ENCODE measurements around the gene EHMT1. TPM values are rescaled to one million over a fixed set of nuclear protein-coding genes. Genes with fewer than 3 reads are reported as not detected.

The EHMT1 gene
- polyA plus RNA-seq, 3 donors = 10.1 to 46.5 (median 15.0) TPM

DNA sequence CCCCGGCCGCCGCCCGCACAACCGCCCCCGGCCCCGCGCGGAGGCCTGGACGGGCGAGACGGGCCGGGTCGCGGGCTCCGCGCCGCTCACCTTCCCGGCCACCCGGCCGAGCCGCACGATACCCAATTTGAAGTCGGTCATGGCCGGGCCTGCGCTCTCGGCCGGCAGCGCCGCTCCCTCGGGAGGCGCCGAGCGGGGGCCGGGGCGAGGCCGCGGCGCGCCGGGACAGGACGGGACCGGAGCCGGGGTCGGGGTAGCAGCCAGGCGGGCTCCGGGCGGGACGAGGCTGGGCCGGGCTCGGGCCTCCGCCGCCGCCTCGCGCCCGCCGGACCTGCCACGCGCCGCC is 28.7 kb upstream of the EHMT1 start:
- H3K27ac ChIP-seq (ENCODE audit: low read depth in 1 of 2, low read length in 2 of 2) = no peak overlapping the region
- Mint-ChIP-seq H3K27ac (no peak overlapping the region), H3K4me1 (peaks cover 28% of the 10 kb centered on the region), H3K9me3 (peaks cover 0 to 2% (median 0%) of the 10 kb centered on the region in 7 donors), H3K27me3 (ENCODE audit: low read depth in 3 of 3) (peaks cover 0 to 4% (median 0%) of the 10 kb centered on the region in 3 donors), H3K4me3 (no peak overlapping the region), H3K36me3 (peaks cover 28 to 38% of the 10 kb centered on the region in 2 donors)
- intact Hi-C loops (cut with micrococcal nuclease) = loop anchor here in 1 of 2 donors (2.0 kb wide), 1 partner anchor 15 kb away; the partner anchor contains the start of gene ARRDC1
- H3K9ac ChIP-seq (ENCODE audit: insufficient read depth, low read length, poor library complexity, severe bottlenecking) = no peak overlapping the region
- H3K27me3 ChIP-seq (ENCODE audit: control insufficient read depth in 2 of 2, insufficient read depth in 2 of 2, low read length in 2 of 2) = no peaks in the 10 kb centered on the region
- H3K4me1 ChIP-seq (ENCODE audit: control insufficient read depth in 1 of 2, insufficient read depth in 2 of 2, low read length in 2 of 2) = peaks cover 28 to 37% of the 10 kb centered on the region in 2 donors
- peaks cover 16% of the 10 kb centered on the region for H3K79me2 ChIP-seq (ENCODE audit: insufficient read depth, low read length)
- peak overlapping the region in 2 of 3 experiments; percentile 18 to 72 for H3K4me3 ChIP-seq (replicated peaks in 1 of 3; ENCODE audit: low read depth in 2 of 3, low read length in 3 of 3)
- H3K9me3 ChIP-seq (replicated peaks in 1 of 2; ENCODE audit: control insufficient read depth in 1 of 2, insufficient read depth in 1 of 2, low read length in 2 of 2) = no peaks in the 10 kb centered on the region
- peaks cover 8% of the 10 kb centered on the region for H4K20me1 ChIP-seq (ENCODE audit: insufficient read depth, low read length)
- H3K36me3 ChIP-seq (replicated peaks in 1 of 2; ENCODE audit: control insufficient read depth in 1 of 2, insufficient read depth in 2 of 2, low read length in 2 of 2) = peaks cover 22 to 29% of the 10 kb centered on the region in 2 donors
- H2AFZ ChIP-seq (ENCODE audit: insufficient read depth, low read depth, low read length, poor library complexity, severe bottlenecking) = no peak overlapping the region
- WGBS (ENCODE audit: insufficient coverage) = under 1% methylated on average over 61 of the region's 61 CpGs
- peak overlapping the region; percentile 83 for H3K4me2 ChIP-seq (replicated peaks; ENCODE audit: extremely low read depth, low read length, poor library complexity, severe bottlenecking)
- no peak for DNase-seq
- TF ChIP-seq CTCF (IDR thresholded peaks at IDR 0.05) = no peak

- H3K9me3 ChIP-seq (replicated peaks in 1 of 2; ENCODE audit: control insufficient read depth in 1 of 2, insufficient read depth in 1 of 2, low read length in 2 of 2) = no peaks in the 10 kb centered on the region
- intact Hi-C loops (cut with micrococcal nuclease) = loop anchor here in 1 of 2 donors (2.0 kb wide), 1 partner anchor 14 kb away; the partner anchor contains the start of gene ARRDC1
- no peaks in the 10 kb centered on the region for H3K27me3 ChIP-seq (ENCODE audit: control insufficient read depth in 2 of 2, insufficient read depth in 2 of 2, low read length in 2 of 2)
- TF ChIP-seq CTCF (IDR thresholded peaks at IDR 0.05) = no peak
- peaks cover 16% of the 10 kb centered on the region for H3K79me2 ChIP-seq (ENCODE audit: insufficient read depth, low read length)
- peak within 1 kb of the TSS; percentile 72 for H3K9ac ChIP-seq (ENCODE audit: insufficient read depth, low read length, poor library complexity, severe bottlenecking)
- Mint-ChIP-seq H3K27me3 (ENCODE audit: low read depth in 3 of 3) (peaks cover 0 to 4% (median 2%) of the 10 kb centered on the region in 3 donors), H3K36me3 (peaks cover 26 to 33% of the 10 kb centered on the region in 2 donors), H3K27ac (peak within 1 kb of the TSS; percentile 81 to 96 (median 92)), H3K4me1 (peaks cover 28% of the 10 kb centered on the region), H3K9me3 (peaks cover 0 to 2% (median 0%) of the 10 kb centered on the region in 7 donors), H3K4me3 (peak within 1 kb of the TSS; percentile 96 to 100)
- peaks cover 8% of the 10 kb centered on the region for H4K20me1 ChIP-seq (ENCODE audit: insufficient read depth, low read length)
- peak within 1 kb of the TSS; percentile 49 to 87 (median 56) for H3K4me3 ChIP-seq (replicated peaks in 1 of 3; ENCODE audit: low read depth in 2 of 3, low read length in 3 of 3)
- WGBS (ENCODE audit: insufficient coverage) = under 1% methylated on average over 110 of the region's 113 CpGs
- peak within 1 kb of the TSS; percentile 94 for H2AFZ ChIP-seq (ENCODE audit: insufficient read depth, low read depth, low read length, poor library complexity, severe bottlenecking)
- H3K27ac ChIP-seq (ENCODE audit: low read depth in 1 of 2, low read length in 2 of 2) = peak within 1 kb of the TSS in 1 of 2 donors; percentile 71
- H3K4me1 ChIP-seq (ENCODE audit: control insufficient read depth in 1 of 2, insufficient read depth in 2 of 2, low read length in 2 of 2) = peaks cover 28 to 37% of the 10 kb centered on the region in 2 donors
- DNase-seq = peak; percentile 83 to 90 (median 86)
- peak within 1 kb of the TSS; percentile 99 for H3K4me2 ChIP-seq (replicated peaks; ENCODE audit: extremely low read depth, low read length, poor library complexity, severe bottlenecking)
- peaks cover 19 to 25% of the 10 kb centered on the region in 2 donors for H3K36me3 ChIP-seq (replicated peaks in 1 of 2; ENCODE audit: control insufficient read depth in 1 of 2, insufficient read depth in 2 of 2, low read length in 2 of 2)
Observed at GRCh38 chr9:137590469-137591383, 28.1 kb upstream of the EHMT1 start, which contains the start of gene ZMYND19. Gene ZMYND19, minus strand, starts transcription at chr9:137590512. Its CDS starts 249 bp downstream, at chr9:137590263.
